ENCODE results near the gene ZFYVE16. TPM values are rescaled to one million over a fixed set of nuclear protein-coding genes. Genes with fewer than 3 reads are reported as not detected.
"Not testable (repeated sequence)": the region's sequence is repeated elsewhere in the genome, so short reads cannot be mapped to it uniquely, and the experiment has no call there.

The ZFYVE16 gene
- total RNA-seq, 2 donors from 2014 or later = 22.3 to 26.5 TPM

GRCh38 chr5:80417973-80418372, 10.1 kb downstream of the ZFYVE16 start:
- Histone ChIP-seq H3K27ac (no peak overlapping the region), H3K27me3 (no peaks in the 10 kb centered on the region), H3K4me3 (no peak overlapping the region), H3K4me1 (no peaks in the 10 kb centered on the region), H3K9me3 (no peaks in the 10 kb centered on the region), H3K36me3 (no peaks in the 10 kb centered on the region), H3K9ac (ENCODE audit: low read depth in 2 of 2, low read length in 2 of 2) (no peak overlapping the region)
- no peak for TF ChIP-seq CTCF (IDR thresholded peaks at IDR 0.05)
- intact Hi-C loops (cut with DNase I) = no loop called here
- DNase-seq = no peak

- DNase-seq; H3K4me1 ChIP-seq; H3K27ac ChIP-seq; H3K9me3 ChIP-seq; intact Hi-C loops (cut with DNase I); H3K9ac ChIP-seq (ENCODE audit: low read depth in 2 of 2, low read length in 2 of 2); H3K36me3 ChIP-seq; H3K4me3 ChIP-seq; H3K27me3 ChIP-seq: not testable (repeated sequence)
Observed at GRCh38 chr5:80424365-80424764, 16.5 kb downstream of the ZFYVE16 start.

- Histone ChIP-seq H3K36me3 (no peaks in the 10 kb centered on the region), H3K4me3 (no peak overlapping the region), H3K27me3 (no peaks in the 10 kb centered on the region), H3K9ac (ENCODE audit: low read depth in 2 of 2, low read length in 2 of 2) (no peak overlapping the region), H3K27ac (no peak overlapping the region), H3K4me1 (no peaks in the 10 kb centered on the region), H3K9me3 (no peaks in the 10 kb centered on the region)
- TF ChIP-seq CTCF (IDR thresholded peaks at IDR 0.05) = no peak
- intact Hi-C loops (cut with DNase I) = no loop called here
- no peak for DNase-seq
Observed at GRCh38 chr5:80435476-80435875, 27.6 kb downstream of the ZFYVE16 start.

GRCh38 chr5:80437326-80437725, 29.5 kb downstream of the ZFYVE16 start:
- DNase-seq = no peak
- no peak overlapping the region for H3K4me3 ChIP-seq
- H3K36me3 ChIP-seq = no peaks in the 10 kb centered on the region
- no peak overlapping the region for H3K9ac ChIP-seq (ENCODE audit: low read depth in 2 of 2, low read length in 2 of 2)
- intact Hi-C loops (cut with DNase I) = no loop called here
- no peak for TF ChIP-seq CTCF (IDR thresholded peaks at IDR 0.05)
- H3K4me1 ChIP-seq = no peaks in the 10 kb centered on the region
- no peaks in the 10 kb centered on the region for H3K27me3 ChIP-seq
- no peaks in the 10 kb centered on the region for H3K9me3 ChIP-seq
- no peak overlapping the region for H3K27ac ChIP-seq

GRCh38 chr5:80438739-80439138, 30.9 kb downstream of the ZFYVE16 start:
- Histone ChIP-seq H3K4me3 (no peak overlapping the region), H3K9me3 (no peaks in the 10 kb centered on the region), H3K9ac (ENCODE audit: low read depth in 2 of 2, low read length in 2 of 2) (no peak overlapping the region), H3K27ac (no peak overlapping the region), H3K27me3 (no peaks in the 10 kb centered on the region), H3K36me3 (no peaks in the 10 kb centered on the region), H3K4me1 (no peaks in the 10 kb centered on the region)
- intact Hi-C loops (cut with DNase I) = no loop called here
- no peak for TF ChIP-seq CTCF (IDR thresholded peaks at IDR 0.05)
- DNase-seq = no peak

GRCh38 chr5:80439213-80439612, 31.3 kb downstream of the ZFYVE16 start:
- Histone ChIP-seq H3K9me3 (no peaks in the 10 kb centered on the region), H3K27ac (no peak overlapping the region), H3K4me1 (no peaks in the 10 kb centered on the region), H3K36me3 (no peaks in the 10 kb centered on the region), H3K27me3 (no peaks in the 10 kb centered on the region), H3K9ac (ENCODE audit: low read depth in 2 of 2, low read length in 2 of 2) (no peak overlapping the region), H3K4me3 (no peak overlapping the region)
- no peak for TF ChIP-seq CTCF (IDR thresholded peaks at IDR 0.05)
- intact Hi-C loops (cut with DNase I) = no loop called here
- no peak for DNase-seq
